GM19193 (cell line): ENCODE measurements around the gene IGFLR1.
A peak's percentile ranks its signal among the peaks of the same experiment; 100 is the strongest.

ENCODE experiments used
- POLR2A ChIP-seq: IDR thresholded peaks from 4 replicates; pipeline ENCODE4 v1.6.1; 2011; ENCODE audit not compliant: insufficient read depth, insufficient read length; ENCODE audit errors: extremely low read depth

IGFLR1 gene

DNA sequence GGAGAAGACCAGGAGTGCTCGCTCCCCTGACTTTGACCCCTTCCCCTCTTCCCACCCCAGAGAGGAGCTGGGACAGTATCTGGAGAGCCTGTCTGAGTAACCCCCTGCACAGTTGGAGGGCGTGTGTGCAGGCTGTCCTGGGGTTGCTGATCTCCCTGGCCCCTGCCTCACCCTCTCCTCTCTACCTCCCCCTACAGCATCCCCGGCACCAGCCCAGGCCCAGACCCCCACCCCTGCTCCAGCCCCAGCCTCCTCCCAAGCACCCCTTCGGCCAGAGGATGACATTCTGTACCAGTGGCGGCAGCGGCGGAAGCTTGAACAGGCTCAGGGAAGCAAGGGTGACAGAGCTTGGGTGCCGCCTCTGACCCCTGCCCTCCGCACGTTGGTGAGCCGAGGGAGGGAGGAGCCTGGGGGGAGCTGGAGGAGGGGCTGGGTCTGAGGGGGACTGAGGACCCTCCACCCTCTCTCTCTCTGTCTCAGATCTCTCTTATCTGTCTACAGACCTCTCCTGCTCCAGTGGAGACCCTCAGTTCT is 24.4 kb upstream of the IGFLR1 start:
- no peak for TF ChIP-seq POLR2A

DNA sequence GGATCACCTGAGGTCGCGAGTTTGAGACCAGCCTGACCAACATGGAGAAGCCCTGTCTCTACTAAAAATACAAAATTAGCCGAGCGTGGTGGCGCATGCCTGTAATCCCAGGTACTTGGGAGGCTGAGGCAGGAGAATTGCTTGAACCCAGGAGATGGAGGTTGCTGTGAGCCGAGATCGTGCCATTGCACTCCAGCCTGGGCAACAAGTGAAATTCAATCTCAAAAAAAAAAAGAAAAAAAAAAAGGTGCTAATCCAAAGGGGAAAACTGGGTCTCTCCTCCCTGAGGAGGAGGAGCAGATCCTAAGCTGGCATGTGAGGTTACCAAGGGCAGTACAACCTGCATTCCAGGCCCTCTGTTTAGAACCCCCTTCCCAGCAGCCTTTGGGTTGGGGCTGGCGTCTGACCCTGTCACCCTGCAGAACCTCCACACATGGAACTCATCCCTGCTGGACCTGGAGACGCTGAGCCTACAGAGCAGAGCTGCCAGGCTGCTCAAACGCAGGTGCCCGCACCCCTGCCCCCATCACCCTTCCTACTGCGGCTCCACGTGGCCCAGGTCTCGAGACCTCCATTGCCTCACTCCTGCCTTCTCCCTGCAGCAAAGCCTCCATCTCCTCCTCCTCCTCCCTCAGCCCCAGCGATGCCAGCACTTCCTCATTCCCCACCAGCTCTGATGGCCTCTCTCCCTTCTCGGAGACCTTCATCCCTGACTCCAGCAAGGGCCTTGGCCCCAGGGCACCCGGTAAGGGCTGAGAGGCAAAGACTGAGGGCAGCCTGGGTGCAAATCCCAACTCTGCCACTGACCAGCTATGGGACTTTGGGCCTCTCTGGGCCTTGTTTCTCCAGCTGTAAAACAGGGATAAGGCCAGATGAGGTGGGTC is 22.4 kb upstream of the IGFLR1 start:
- no peak for TF ChIP-seq POLR2A

DNA sequence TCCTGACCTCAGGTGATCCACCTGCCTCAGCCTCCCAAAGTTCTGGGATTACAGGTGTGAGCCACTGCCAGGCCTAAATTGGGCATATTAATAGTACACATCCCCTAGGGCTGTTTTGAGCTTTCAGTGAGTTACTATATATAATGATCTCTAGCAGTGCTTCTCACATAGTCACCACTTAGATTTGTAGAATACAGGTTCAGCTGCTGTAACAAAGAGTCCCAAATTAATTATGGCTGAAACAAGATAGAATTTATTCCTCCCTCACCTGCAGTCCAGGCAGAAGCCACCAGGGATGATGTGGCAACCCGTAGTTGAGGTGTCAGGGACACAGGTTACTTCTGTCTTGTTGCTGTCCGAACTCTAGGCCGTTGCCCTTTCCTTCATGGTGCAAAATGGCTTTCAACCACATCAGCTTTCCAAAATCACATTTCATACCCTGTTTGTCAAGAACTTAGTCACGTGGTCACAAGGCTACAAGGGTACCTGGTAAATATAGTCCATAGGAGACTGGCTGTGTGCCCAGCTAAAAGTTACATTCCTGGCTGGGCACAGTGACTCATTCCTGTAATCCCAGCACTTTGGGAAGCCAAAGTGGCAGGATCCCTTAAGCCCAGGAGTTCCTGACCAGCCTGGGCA is 18.6 kb upstream of the IGFLR1 start:
- TF ChIP-seq POLR2A = no peak

DNA sequence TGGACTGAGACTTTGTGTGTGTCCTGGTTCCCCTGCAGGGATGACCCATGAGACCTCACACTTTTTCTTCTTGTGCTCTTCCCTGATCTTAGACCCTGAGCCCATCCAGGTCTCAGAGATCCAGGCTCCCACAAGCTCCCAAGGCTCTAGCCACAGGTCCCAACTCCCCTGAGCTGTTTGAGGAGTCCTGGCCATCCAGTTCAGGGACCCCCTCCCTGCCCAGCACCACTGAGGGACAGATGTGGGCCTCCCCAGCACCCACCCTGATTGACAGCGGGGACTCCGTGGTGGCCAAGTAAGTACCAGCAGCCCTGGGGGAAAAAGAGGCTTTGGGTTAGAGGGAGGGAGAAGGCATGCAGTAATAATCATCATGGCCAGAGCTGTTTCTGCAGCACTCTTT is 17.4 kb upstream of the IGFLR1 start:
- TF ChIP-seq POLR2A = no peak

DNA sequence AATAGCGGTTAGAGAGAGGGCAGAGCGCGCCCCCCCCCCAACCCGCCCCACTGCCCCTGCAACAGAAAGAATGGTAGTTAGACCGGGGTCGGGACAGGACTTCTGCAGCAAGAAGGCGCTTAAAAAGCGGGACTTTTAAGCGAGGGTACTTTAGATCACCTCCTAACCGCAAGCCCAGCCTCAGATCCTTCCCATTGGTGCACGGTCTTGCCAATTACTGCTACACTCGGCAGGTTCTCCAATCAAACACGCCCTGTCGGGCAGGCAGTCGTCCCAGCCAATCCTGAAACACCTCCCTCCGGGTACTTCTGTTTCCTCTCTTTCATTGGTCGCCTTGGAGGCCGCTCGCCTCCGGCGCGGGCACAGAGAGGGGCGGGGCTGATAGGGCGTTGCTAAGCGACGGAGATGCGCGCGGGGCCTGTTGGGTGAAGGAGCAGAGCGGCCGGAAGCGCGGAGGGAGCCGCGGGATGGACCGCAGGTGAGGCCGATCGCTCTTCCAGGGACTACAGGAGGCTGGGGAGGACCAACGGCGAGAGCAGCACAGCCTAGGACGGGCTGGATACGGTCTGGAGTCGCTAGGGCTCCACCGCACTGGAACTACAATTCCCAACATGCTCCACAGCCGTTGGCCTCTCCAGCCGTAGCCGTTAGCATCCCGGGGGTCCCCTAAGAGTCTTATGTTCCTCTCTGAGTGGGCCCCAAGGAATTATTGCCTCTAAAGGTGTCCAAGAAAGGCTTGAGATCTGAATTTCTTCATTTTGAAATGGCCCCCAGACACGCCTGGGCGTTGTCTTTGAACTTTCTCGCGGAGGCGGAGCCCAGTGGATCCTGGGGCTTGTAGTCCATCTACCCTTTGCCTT is 15.7 kb upstream of the IGFLR1 start, which contains the start of gene PROSER3:
TSS of gene PROSER3 (plus strand) at position 428 of the 860 bp plus-strand sequence. CDS start at position 468, 40 bp downstream.
- TF ChIP-seq POLR2A = peak; percentile 75

DNA sequence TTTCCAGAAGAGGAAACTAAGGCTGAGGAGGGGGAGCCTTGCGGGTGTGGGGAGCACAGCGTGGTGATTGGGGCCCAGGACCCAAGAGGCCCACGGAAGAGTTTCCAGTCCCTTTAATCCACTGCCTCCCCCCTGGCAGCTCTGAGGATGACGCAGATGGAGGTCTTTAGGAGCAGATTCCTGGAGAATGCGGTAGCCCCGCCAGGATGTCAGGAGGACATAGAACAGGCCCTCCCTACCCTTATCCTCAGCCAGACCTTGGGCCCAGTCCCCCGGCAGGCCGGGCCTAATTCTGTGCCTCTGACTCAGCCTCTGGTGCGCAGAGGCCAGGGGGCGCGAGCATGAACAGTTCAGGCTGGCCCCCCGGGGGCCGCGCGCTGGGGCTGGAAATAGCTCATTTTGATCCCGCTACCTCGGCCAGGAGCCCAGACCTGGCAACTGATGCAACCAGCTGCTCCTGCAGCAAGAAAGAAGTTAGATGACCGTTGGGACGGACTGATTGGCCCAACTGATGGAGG is 15.0 kb upstream of the IGFLR1 start:
- no peak for TF ChIP-seq POLR2A

DNA sequence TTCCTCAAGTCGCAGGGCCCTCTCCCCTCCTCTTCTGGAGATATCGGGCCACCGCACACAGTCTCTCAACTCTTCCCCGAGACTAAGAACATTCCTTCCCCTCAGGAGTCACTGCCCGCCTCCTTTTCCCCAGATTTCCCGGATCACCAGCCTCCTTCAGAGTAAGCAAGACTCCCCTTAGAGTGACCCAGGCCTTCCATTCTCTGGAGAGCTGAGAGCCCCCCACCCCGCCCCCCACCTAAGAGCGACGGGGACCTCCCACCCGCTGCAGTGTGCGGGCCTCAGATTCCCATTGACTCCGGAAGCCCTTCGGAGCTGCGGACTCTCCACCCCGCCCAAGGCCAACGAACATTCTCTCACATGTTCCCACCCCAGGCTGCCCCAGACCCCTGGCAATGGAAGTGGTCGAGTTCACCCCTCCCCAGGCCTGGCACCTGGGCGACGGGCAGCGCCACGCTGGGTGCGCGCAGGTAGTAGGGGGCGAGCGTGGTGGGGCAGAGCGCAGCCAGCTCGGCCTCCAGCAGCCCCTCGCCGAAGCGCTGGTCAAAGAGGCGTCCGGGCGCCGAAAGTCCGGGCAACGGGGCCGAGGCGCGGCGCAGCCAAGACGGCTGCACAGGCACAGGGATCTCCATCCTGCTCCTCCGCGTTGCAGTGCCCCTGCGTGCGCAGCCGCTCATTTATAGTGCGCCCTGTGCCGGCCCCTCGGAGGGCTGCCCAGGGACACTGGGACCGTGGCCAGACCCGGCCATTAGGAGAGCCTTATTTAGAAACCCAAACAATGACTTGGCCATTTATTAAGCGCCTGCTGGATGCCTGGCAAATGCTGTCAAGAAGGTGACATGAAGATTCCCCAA is 14.4 kb upstream of the IGFLR1 start, which contains the start of gene HSPB6:
TSS of gene HSPB6 (minus strand) at position 653 of the 854 bp plus-strand sequence. CDS start at position 632, 21 bp downstream.
- TF ChIP-seq POLR2A = no peak

DNA sequence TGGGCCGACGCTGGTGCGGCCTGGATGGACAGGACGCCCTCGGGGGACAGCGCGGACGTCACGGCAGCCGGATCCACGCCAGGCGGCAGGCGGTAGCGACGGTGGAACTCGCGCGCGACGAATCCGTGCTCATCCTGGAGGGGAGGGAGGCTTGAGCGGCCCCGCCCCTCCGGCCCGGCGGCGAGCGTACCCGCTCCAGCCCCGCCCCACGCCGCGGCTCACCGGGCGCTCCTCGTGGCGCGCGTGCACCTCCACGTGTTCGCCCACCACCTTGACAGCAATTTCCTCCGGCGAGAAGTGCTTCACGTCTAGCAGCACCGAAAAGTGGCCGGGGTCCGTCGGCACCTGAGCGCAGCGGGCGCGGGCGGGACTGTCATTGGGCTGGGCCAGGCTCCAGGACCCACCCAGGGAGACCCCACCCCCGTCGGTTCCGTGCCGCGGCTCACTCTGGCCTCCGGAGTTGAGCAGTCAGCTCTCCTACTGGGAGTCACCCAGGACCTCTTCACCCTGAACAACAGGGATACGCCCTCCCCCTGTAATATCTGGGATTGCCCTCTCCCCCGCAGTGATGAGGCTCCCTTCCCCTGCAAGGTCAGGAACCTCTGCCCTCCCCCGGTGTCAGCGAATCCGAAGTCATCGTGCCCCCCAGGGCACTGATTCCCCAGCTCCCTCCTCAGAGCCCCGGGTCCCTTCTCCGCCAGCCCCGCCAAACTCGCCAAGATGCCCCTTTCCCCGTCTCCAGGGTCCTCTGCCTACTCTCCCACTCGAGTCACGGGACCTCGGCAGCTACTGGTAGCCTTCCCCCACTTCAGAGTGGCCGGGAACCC is 13.5 kb upstream of the IGFLR1 start:
- TF ChIP-seq POLR2A = no peak

DNA sequence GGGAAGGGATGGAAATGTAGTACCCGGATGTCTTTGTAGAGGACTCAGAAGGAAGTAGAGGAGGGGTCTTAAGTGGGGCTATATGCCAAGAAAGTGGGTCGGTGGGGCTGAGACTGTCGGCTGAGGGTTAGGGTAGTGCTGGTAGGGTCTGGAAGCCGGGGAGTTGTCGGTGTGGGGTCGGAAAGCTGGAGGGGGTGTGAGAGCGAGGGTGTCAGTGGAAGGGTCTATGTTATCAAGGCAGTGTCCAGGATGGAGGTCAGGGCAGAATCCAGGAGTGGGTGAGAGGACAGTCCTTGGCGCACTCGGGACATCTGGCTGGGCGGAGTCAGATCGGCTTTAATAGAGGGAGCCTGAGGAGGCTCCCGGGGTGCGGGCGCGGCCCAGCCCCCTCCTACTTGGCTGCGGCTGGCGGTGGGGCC is 12.9 kb upstream of the IGFLR1 start:
- TF ChIP-seq POLR2A = no peak

DNA sequence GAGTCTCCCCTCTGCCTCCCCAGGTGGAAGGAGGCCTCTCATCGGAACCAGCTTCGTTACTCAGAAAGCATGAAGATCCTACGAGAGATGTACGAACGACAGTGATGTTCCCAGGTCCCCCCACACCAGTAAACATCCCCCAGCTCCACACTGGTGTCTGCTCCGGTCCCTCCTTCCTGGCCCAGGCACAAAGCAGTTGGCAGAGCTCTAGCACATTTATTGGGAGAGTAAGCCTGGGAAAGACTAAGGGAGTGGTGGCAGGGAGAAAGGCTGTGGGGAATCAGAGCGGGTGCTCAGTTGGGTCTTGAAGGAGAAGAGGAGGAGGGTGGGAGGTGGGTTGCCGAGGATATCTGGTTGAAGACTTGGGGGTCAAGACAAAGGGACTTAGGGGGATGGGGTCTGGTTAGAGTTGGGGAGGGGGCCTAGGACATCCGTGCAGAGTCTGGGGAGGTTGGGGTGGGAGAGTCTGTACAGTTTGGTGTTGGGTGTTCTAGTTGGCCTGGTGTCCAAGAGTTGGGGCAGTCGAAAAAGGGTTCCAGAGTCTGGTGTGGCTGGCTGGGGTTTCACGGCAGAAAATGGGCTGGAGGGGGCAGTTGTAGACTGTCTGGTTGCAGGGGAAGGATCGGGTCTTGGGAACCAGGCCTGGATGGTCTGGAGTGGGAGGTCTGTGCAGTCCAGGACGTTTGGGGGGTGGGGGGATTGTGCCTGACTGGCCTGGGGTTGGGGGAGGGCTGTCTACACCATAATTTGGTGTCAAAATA is 12.3 kb upstream of the IGFLR1 start:
- TF ChIP-seq POLR2A = no peak

DNA sequence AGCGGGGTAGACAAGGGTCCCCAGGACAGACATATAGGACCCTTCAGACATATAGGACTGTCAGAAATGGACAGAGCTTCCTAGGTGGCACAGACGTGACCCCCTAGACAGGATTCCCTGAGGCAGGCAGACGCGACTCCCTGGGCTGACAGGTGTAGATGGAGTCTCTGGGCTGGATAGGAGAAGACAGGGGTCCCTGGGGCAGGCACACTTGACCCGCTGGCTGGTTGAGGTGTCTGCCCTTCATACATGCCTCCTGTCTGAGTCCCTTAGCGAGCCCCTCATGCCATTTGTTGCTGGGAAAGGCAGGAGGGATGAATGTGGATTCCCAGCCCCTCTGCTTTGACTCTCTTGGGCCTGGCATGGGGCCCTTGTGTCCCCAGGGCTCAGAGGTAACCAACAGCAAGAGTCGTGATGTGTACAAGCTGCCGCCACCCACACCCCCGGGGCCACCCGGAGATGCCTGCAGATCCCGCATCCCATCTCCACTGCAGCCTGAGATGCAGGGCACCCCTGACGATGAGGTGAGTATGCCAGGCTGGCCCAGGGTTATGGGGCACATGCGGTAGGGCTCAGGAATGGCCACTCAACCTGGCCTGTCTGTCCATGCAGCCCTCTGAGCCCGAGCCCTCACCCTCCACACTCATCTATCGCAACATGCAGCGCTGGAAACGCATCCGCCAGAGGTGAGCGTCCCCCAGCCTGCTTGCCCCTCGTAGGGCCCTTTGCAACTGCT is 11.6 kb upstream of the IGFLR1 start:
- TF ChIP-seq POLR2A = no peak

DNA sequence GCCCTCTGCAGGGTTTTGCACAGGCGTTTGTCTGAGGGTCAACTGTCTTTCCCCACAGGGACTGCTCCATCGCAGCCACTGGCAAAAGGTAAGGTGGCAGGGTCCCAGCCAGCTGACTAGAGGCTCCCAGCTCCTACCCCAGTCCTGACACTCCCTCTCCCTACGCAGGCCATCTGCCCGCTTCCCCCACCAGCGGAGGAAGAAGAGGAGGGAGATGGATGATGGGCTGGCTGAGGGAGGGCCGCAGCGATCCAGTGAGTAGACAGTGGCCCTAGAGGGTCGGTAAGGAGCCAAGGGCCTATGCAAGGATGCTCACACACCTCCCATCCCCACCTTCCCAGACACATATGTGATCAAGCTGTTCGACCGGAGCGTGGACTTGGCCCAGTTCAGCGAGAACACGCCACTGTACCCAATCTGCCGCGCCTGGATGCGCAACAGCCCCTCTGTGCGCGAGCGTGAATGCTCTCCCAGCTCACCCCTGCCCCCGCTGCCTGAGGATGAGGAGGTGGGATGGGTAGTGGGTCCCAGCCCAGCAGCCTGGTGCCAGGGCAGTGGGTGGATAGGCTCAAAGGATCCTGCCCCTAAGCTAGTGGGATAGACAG is 10.6 kb upstream of the IGFLR1 start:
- TF ChIP-seq POLR2A = no peak
